ENCODE measurements around the gene SHISA9.

The SHISA9 gene

GRCh38 chr16:13032911-13033310, 131.5 kb downstream of the SHISA9 start:
- Histone ChIP-seq H3K4me1 (ENCODE audit: control insufficient read depth, insufficient read depth, low read length) (no peaks in the 10 kb centered on the region), H3K9ac (ENCODE audit: low read depth, low read length) (no peak overlapping the region), H3K9me3 (replicated peaks; ENCODE audit: low read length) (no peaks in the 10 kb centered on the region), H3K4me2 (ENCODE audit: low read length) (no peak overlapping the region), H3K4me3 (ENCODE audit: low read length) (no peak overlapping the region), H3K27me3 (ENCODE audit: control insufficient read depth, insufficient read depth, low read length) (no peaks in the 10 kb centered on the region), H3K36me3 (ENCODE audit: insufficient read depth, low read length) (no peaks in the 10 kb centered on the region)

- H3K36me3 ChIP-seq (ENCODE audit: insufficient read depth, low read length), result no peaks in the 10 kb centered on the region
- H3K27me3 ChIP-seq (ENCODE audit: control insufficient read depth, insufficient read depth, low read length), result no peaks in the 10 kb centered on the region
- no peaks in the 10 kb centered on the region for H3K9me3 ChIP-seq (replicated peaks; ENCODE audit: low read length)
- H3K4me1 ChIP-seq (ENCODE audit: control insufficient read depth, insufficient read depth, low read length), result peaks cover 12% of the 10 kb centered on the region
- no peak overlapping the region for H3K9ac ChIP-seq (ENCODE audit: low read depth, low read length)
- H3K4me2 ChIP-seq (ENCODE audit: low read length), result no peak overlapping the region
- H3K4me3 ChIP-seq (ENCODE audit: low read length), result no peak overlapping the region
Observed at GRCh38 chr16:13036600-13036999, 135.2 kb downstream of the SHISA9 start.

GRCh38 chr16:13038591-13038990, 137.2 kb downstream of the SHISA9 start:
- Histone ChIP-seq H3K4me2 (ENCODE audit: low read length) (no peak overlapping the region), H3K9ac (ENCODE audit: low read depth, low read length) (no peak overlapping the region), H3K27me3 (ENCODE audit: control insufficient read depth, insufficient read depth, low read length) (no peaks in the 10 kb centered on the region), H3K4me3 (ENCODE audit: low read length) (no peak overlapping the region), H3K9me3 (replicated peaks; ENCODE audit: low read length) (no peaks in the 10 kb centered on the region), H3K36me3 (ENCODE audit: insufficient read depth, low read length) (no peaks in the 10 kb centered on the region), H3K4me1 (ENCODE audit: control insufficient read depth, insufficient read depth, low read length) (peaks cover 21% of the 10 kb centered on the region)

GRCh38 chr16:13039526-13039925, 138.1 kb downstream of the SHISA9 start:
- Histone ChIP-seq H3K36me3 (ENCODE audit: insufficient read depth, low read length) (no peaks in the 10 kb centered on the region), H3K9ac (ENCODE audit: low read depth, low read length) (no peak overlapping the region), H3K4me1 (ENCODE audit: control insufficient read depth, insufficient read depth, low read length) (peaks cover 21% of the 10 kb centered on the region), H3K4me3 (ENCODE audit: low read length) (no peak overlapping the region), H3K4me2 (ENCODE audit: low read length) (no peak overlapping the region), H3K27me3 (ENCODE audit: control insufficient read depth, insufficient read depth, low read length) (no peaks in the 10 kb centered on the region), H3K9me3 (replicated peaks; ENCODE audit: low read length) (no peaks in the 10 kb centered on the region)

GRCh38 chr16:13041180-13041579, 139.8 kb downstream of the SHISA9 start:
- Histone ChIP-seq H3K9me3 (replicated peaks; ENCODE audit: low read length) (no peaks in the 10 kb centered on the region), H3K4me2 (ENCODE audit: low read length) (no peak overlapping the region), H3K36me3 (ENCODE audit: insufficient read depth, low read length) (no peaks in the 10 kb centered on the region), H3K27me3 (ENCODE audit: control insufficient read depth, insufficient read depth, low read length) (no peaks in the 10 kb centered on the region), H3K4me3 (ENCODE audit: low read length) (no peak overlapping the region), H3K9ac (ENCODE audit: low read depth, low read length) (no peak overlapping the region), H3K4me1 (ENCODE audit: control insufficient read depth, insufficient read depth, low read length) (peaks cover 28% of the 10 kb centered on the region)

GRCh38 chr16:13041646-13042290, 140.4 kb downstream of the SHISA9 start:
- Histone ChIP-seq H3K27me3 (ENCODE audit: control insufficient read depth, insufficient read depth, low read length) (no peaks in the 10 kb centered on the region), H3K9ac (ENCODE audit: low read depth, low read length) (no peak overlapping the region), H3K9me3 (replicated peaks; ENCODE audit: low read length) (no peaks in the 10 kb centered on the region), H3K4me2 (ENCODE audit: low read length) (no peak overlapping the region), H3K4me1 (ENCODE audit: control insufficient read depth, insufficient read depth, low read length) (peaks cover 29% of the 10 kb centered on the region), H3K36me3 (ENCODE audit: insufficient read depth, low read length) (no peaks in the 10 kb centered on the region), H3K4me3 (ENCODE audit: low read length) (no peak overlapping the region)

GRCh38 chr16:13042291-13042685, 140.9 kb downstream of the SHISA9 start:
- Histone ChIP-seq H3K36me3 (ENCODE audit: insufficient read depth, low read length) (no peaks in the 10 kb centered on the region), H3K4me1 (ENCODE audit: control insufficient read depth, insufficient read depth, low read length) (peaks cover 29% of the 10 kb centered on the region), H3K4me2 (ENCODE audit: low read length) (no peak overlapping the region), H3K27me3 (ENCODE audit: control insufficient read depth, insufficient read depth, low read length) (no peaks in the 10 kb centered on the region), H3K9ac (ENCODE audit: low read depth, low read length) (no peak overlapping the region), H3K4me3 (ENCODE audit: low read length) (no peak overlapping the region), H3K9me3 (replicated peaks; ENCODE audit: low read length) (no peaks in the 10 kb centered on the region)

- Histone ChIP-seq H3K27me3 (ENCODE audit: control insufficient read depth, insufficient read depth, low read length) (no peaks in the 10 kb centered on the region), H3K4me1 (ENCODE audit: control insufficient read depth, insufficient read depth, low read length) (peaks cover 21% of the 10 kb centered on the region), H3K4me3 (ENCODE audit: low read length) (no peak overlapping the region), H3K36me3 (ENCODE audit: insufficient read depth, low read length) (no peaks in the 10 kb centered on the region), H3K4me2 (ENCODE audit: low read length) (no peak overlapping the region), H3K9ac (ENCODE audit: low read depth, low read length) (no peak overlapping the region), H3K9me3 (replicated peaks; ENCODE audit: low read length) (no peaks in the 10 kb centered on the region)
Observed at GRCh38 chr16:13046061-13046821, 144.8 kb downstream of the SHISA9 start.

GRCh38 chr16:13047276-13047675, 145.9 kb downstream of the SHISA9 start:
- H3K4me1 ChIP-seq (ENCODE audit: control insufficient read depth, insufficient read depth, low read length), result peaks cover 11% of the 10 kb centered on the region
- H3K4me3 ChIP-seq (ENCODE audit: low read length), result no peak overlapping the region
- H3K27me3 ChIP-seq (ENCODE audit: control insufficient read depth, insufficient read depth, low read length), result no peaks in the 10 kb centered on the region
- H3K9ac ChIP-seq (ENCODE audit: low read depth, low read length), result no peak overlapping the region
- H3K9me3 ChIP-seq (replicated peaks; ENCODE audit: low read length), result no peaks in the 10 kb centered on the region
- H3K36me3 ChIP-seq (ENCODE audit: insufficient read depth, low read length), result no peaks in the 10 kb centered on the region
- no peak overlapping the region for H3K4me2 ChIP-seq (ENCODE audit: low read length)

- no peak overlapping the region for H3K4me3 ChIP-seq (ENCODE audit: low read length)
- no peak overlapping the region for H3K4me2 ChIP-seq (ENCODE audit: low read length)
- no peak overlapping the region for H3K9ac ChIP-seq (ENCODE audit: low read depth, low read length)
- H3K36me3 ChIP-seq (ENCODE audit: insufficient read depth, low read length), result no peaks in the 10 kb centered on the region
- H3K27me3 ChIP-seq (ENCODE audit: control insufficient read depth, insufficient read depth, low read length), result no peaks in the 10 kb centered on the region
- H3K9me3 ChIP-seq (replicated peaks; ENCODE audit: low read length), result no peaks in the 10 kb centered on the region
- H3K4me1 ChIP-seq (ENCODE audit: control insufficient read depth, insufficient read depth, low read length), result peaks cover 8% of the 10 kb centered on the region
Observed at GRCh38 chr16:13049688-13050087, 148.3 kb downstream of the SHISA9 start.

- no peak overlapping the region for H3K4me3 ChIP-seq (ENCODE audit: low read length)
- no peak overlapping the region for H3K4me2 ChIP-seq (ENCODE audit: low read length)
- H3K9me3 ChIP-seq (replicated peaks; ENCODE audit: low read length), result no peaks in the 10 kb centered on the region
Observed at GRCh38 chr16:13052431-13052830, 151.0 kb downstream of the SHISA9 start.

GRCh38 chr16:13055480-13055879, 154.1 kb downstream of the SHISA9 start:
- Histone ChIP-seq H3K4me1 (ENCODE audit: control insufficient read depth, insufficient read depth, low read length) (no peaks in the 10 kb centered on the region), H3K4me2 (ENCODE audit: low read length) (no peak overlapping the region), H3K9me3 (replicated peaks; ENCODE audit: low read length) (no peaks in the 10 kb centered on the region), H3K4me3 (ENCODE audit: low read length) (no peak overlapping the region), H3K9ac (ENCODE audit: low read depth, low read length) (no peak overlapping the region), H3K27me3 (ENCODE audit: control insufficient read depth, insufficient read depth, low read length) (no peaks in the 10 kb centered on the region), H3K36me3 (ENCODE audit: insufficient read depth, low read length) (no peaks in the 10 kb centered on the region)

More at GRCh38 chr16:13052431-13052830, 151.0 kb downstream of the SHISA9 start:
- H3K4me1 ChIP-seq (ENCODE audit: control insufficient read depth, insufficient read depth, low read length), result no peaks in the 10 kb centered on the region
- H3K27me3 ChIP-seq (ENCODE audit: control insufficient read depth, insufficient read depth, low read length), result no peaks in the 10 kb centered on the region
- H3K36me3 ChIP-seq (ENCODE audit: insufficient read depth, low read length), result no peaks in the 10 kb centered on the region
- no peak overlapping the region for H3K9ac ChIP-seq (ENCODE audit: low read depth, low read length)

All from skeletal muscle satellite cell (primary cell).